GM19467 (cell line): ENCODE data around the gene NEU2.

ENCODE experiments used
- ATAC-seq: cut with Tn5 transposase; IDR thresholded peaks from one replicate; pipeline ENCODE4 v1.9.1; 2021; ENCODE audit warnings: mild to moderate bottlenecking, moderate library complexity; ENCODE audit not compliant: unreplicated experiment

The NEU2 gene

DNA sequence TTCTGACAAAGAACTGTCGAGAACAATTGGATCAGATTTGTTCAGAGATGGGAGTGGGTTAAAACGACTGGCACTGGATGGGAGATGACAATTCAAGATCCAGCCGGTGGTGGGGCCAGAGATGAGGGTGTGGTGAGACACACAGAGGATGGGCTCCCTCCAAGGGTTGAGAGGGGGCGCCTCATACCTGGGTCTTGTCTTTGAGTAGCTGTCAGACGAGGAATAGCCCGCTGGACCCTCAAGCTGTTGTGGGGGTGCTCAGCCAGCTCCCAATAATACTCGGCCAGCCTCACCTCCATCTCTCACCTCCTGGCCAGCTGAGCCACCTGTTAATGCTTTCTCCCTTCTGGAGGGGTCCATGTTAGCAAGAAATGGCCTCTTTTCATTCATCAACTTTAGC, 41.6 kb downstream of the NEU2 start:
- no peak for ATAC-seq

DNA sequence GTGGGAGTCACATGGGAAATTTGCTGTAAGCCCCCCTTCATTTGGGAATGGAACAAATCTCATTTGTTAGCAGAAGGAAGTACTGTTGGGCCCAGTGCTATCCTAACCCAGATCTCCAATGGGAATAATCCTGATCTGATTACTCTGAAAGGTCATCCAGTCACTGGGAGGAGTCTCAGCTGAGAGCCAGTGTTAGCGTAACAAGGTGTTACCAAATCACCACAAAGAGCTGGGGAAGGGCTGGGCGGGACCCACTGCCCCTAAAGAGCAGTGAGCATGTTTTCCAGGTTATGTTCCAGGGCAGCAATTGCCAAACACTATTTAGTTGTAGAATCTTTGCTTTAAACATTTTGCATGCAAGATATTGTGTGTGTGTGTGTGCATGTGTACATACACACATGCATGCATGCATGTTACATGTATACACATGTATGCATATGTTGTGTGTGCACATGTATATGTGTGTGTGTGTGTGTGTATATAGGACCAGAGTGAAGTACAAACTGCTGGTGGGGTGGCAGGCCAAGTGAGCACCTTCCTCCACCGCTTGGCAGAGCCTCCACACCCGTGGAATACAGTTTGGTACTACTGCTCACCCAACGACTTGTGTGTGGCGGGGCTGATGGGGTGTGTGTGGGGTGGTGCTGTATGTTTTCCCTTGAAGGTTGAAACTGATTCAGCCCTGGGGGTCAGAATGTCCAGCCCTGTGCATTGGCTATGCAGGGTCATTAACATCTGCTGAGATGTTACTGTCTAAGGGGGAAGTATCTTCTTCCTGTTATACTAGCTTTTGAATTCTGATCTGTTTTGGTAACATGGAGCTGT, 42.9 kb downstream of the NEU2 start:
- peak; percentile 24 for ATAC-seq

DNA sequence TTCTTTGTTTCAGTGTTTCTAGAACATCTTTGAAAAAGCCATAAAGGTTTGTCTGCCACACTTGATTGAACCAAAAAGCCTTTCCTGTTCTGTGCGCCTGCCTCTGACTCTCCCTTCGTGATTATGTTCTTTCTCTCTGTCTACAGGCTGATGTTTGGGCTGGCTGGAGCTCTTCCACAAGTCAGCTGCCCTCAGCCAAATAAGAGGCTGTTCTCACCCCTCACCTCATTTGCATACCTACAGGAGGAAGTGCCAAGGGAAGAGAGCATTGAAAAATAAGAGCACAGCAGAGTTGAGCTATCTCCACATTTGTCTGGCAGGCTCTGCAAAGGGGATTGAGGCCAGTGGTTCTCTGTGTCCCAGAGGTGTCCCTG, 43.5 kb downstream of the NEU2 start:
- ATAC-seq: peak; percentile 37

DNA sequence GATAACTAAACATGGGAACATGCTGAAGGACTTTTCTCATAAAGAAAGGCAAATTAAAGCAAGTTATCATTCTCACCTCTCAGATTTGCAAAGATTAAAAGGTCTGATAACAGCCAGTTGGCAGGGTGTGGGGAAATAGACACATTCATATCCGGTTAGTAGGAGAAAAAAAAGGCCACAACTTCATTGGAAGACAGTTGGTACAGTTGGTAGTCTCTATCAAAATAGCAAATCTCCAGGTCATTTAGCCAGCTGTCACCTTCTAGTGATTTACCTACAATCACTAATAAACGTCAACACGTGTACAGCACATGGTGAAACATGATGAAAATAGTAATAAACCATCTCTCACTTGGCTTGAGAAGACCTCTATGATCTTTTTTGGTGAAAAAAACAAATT, 44.3 kb downstream of the NEU2 start:
- no peak for ATAC-seq

DNA sequence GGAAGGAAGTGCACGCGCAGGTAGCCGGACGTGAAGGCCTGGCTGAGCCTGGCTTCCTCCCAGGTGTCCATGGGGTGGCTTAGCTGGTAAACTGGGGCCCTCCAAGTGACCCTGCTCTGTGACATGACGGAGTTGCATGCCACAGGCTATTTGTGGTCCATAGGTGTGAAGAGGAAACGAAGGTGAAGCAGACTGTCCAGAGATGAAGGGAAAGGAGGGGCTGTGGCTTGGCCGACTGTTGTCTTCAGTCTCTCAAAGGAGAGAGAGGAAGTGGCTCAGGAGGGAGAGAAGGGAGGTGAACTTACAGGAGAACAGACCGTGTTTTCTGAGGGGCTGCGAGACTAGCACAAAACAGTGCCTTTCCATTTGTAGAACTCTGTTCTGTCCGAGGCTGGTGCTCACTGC, 47.0 kb downstream of the NEU2 start:
- ATAC-seq: peak; percentile 43

DNA sequence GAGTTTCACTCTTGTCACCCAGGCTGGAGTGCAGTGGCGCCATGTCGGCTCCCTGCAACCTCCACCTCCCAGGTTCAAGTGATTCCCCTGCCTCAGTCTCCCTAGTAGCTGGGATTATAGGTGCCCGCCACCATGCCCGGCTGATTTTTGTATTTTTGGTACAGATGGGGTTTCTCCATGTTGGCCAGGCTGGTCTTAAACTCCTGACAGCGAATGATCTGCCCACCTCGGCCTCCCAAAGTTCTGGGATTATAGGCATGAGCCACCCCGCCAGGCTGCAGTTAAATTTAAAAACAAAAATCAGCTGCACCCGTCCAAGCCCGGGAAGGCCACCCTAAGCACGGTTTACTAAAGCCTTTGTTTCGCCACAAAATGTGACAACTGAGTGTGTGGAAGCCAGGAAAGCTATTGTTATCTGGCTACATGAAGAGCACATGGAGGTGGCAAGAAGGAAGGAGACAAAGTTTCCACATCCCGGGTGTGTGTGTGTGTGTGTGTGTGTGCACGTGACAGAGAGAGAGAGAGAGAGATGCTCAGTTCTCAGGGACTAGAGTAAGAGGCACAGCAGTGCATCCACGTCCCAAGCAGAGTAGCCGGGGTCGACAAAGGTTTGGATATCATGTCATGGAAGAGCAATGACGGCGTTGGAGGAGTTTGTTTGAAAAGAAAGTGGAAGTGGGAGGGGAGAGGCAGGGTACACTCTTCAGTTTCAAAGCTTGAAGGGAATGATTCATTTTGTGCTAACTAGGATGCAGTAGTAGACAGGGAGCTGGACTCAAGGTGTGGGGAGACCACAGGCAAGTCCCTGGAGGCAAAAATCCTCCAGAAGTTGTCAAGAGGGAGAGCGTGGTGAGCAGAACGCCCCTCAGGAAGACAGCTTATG, 47.7 kb downstream of the NEU2 start:
- no peak for ATAC-seq

DNA sequence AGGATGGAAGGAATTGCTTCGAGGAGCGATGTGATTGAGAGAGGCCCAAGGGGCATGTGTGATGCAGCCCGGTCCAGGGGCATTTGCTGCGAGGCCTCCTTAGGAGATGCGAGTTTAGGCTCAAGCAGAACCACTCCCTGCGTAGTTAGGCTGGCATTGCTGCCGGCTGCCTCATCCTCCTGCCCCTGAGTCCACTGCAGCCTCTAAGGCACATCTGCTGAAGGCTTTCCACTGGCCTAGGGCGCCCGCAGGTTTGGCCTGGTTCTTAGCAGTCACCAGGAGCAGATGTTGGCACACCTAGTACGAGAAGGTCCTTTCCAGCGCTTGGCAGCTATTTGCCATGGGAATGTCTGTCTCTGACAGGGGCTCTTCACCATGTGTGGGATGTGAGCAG, 48.4 kb downstream of the NEU2 start:
- ATAC-seq: no peak

DNA sequence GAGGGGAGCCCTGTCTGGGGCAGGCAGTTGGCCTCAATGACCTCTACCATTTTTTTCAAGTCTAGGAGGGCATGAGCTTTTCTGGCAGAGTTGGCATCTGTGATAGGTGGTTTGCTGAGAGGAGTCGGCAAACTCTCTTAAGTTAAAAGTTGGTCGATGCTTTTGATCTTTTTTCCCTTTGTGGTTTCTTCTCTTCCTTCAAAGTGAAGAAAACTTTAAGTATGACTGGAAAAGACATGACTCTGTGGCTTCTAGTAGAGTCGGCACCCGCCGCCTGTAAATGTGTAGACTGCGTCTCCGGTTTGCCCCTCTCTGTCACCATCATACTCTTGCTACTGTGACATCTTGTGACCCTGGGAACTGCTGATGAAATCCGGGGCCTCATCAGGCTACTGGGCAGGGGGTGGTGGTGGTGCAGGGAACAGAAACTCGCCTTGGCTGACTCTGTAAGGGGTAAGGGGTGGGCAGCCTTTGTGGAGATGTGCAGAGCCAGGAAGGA, 48.8 kb downstream of the NEU2 start:
- ATAC-seq: no peak

DNA sequence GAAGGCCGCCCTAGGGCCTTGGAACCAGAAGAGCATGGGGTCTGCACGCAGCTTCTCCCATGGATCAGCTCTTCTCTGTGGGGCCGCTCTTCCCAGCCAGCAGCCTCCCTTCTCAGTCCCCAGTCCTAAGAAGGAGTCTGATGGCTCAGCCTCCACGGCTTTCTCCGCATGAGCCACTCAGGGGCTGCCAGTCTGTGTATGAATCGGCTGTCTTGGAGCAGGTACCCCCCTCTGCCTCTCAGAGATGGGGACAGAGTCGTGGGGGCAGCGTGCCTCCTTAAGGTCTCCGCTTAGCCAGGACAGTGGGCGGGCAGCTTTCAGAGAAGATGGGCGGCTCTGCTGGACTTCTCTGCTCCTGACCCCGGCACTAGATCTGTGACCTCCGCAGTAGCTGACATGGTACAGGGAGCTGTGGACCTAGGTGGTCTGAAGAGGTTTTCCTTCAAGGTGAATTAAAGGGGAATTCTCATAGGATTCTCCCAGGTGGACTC, 49.3 kb downstream of the NEU2 start:
- no peak for ATAC-seq

DNA sequence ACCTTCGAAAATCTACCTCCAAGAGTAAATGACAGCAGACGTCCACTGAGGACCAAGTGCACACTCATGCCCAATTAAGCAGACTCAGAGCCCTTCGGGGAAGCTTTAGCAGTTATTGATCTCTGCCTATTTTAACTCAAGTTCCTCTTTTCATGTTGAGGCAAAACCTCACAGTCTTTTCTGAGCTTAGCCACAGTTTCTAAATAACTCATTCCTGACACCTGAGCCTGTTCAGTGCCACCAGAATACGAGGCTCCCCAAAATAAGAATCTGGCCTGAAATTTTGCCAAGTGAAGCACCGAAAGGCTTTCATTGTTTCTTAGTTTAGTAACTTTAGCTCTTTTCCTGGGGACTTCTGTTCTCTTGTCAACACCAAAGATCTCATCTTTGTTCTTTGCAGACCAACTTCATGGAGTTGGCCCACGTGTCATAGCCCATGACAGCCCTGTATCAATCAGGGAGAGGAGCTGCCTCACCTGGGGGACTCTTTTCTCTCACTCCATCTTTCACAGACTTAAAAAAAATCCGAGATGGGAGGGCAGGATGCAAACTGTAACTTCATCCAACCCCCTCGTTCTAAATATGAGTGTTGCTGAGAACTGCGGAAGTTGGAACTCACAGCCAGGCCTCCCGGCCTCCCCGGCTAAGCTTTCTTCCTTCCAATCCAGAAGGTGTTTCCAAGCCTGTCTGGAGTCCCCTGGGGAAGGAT, 49.9 kb downstream of the NEU2 start:
- ATAC-seq: peak; percentile 32

DNA sequence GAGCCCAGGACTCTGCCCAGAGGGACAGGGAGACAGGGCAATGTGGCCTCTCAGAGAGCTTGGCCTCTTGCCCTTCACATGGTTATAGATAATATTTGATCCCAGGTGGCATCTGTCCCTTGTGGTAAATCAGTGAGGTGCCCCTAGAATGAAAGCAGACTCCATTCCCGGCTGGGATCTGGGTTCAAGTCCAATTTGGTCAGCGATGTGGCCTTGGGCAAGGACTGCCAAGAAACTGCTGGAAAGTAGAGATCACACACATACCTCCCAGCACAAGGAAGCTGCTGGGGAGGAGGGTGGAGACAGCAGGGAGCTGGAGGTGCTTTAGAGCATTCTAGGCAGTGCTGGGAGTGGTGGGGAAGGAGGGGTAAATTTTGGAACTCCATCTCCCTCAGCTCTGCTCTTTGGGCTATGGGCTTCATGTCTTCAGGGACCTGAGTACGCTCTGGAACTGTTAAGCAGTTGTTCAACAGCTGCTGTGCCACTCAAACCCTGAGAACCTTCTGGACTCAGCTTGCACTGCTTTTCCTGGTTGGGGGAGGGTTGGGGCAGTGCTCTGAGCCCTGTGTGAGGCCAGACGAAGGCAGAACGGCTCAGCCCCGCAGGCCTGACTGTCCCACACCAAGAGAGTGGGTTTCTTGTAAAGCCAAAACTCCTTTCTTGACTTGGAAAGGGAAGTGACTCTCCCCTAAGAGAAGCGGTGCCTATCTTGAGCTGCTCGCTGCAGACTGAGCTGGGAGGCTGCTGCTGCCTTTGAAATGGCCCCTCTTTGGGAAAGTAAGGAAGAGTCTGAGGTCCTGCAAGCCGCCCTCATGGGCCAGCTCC, 50.7 kb downstream of the NEU2 start:
- no peak for ATAC-seq

DNA sequence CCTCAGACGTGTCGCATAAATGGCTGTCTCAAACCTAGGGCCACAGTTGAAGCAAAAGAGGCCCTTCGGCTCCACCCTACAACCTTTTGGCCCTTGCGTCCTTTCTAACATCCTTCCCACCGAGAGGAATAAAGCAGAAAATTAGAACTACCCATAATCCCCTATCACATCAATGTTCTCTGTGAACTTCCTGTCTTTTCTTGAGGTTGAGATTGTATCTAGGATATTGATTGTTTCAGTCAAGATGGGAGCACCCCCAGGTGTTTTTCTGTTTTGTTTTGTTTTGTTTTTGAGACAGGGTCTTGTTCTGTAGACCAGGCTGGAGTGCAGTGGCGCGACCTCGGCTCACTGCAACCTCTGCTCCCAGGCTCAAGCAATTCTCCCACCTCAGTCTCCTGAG, 51.3 kb downstream of the NEU2 start:
- no peak for ATAC-seq

DNA sequence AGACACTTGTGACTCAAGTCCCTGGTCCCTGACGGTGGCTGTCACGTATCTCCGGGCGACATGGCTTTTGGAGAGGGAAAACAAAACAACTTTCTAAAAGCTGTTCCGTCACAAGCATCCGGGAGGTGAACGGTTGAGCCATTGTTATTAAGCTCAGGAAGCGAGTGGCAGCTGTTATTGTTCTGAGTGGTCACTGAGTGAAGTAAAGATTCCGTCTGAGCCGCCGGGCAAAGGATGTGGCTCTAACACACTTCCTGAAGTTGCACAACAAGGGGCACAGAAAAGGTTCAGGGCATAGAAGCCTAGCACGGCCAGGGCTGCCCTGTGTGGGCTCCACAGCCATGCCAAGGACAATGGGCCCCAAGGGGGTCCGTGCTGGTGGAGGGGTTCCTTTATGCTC, 52.0 kb downstream of the NEU2 start:
- ATAC-seq: no peak
